Urinary bladder (tissue), 4 donors: ENCODE data around the gene PDE4D. TPM values are rescaled to one million over a fixed set of nuclear protein-coding genes. Genes with fewer than 3 reads are reported as not detected.
"Not testable (repeated sequence)": the region's sequence is repeated elsewhere in the genome, so short reads cannot be mapped to it uniquely, and the experiment has no call there.

ENCODE experiments used
- DNase-seq: peaks from one replicate; pipeline ENCODE4 v3.0.0-alpha.2; 2015; ENCODE audit errors: extremely low spot score
- H3K27ac ChIP-seq: one replicate; pipeline ENCODE4 v1.5.1; 2013; ENCODE audit warnings: low read depth, mild to moderate bottlenecking, moderate library complexity
- H3K36me3 ChIP-seq: one replicate; pipeline ENCODE4 v1.6.1; 2013; ENCODE audit warnings: mild to moderate bottlenecking, moderate library complexity; ENCODE audit not compliant: insufficient read depth
- H3K4me1 ChIP-seq: one replicate; pipeline ENCODE4 v1.6.1; 2013; ENCODE audit warnings: mild to moderate bottlenecking, moderate library complexity; ENCODE audit not compliant: insufficient read depth
- H3K4me3 ChIP-seq: one replicate; pipeline ENCODE4 v1.5.1; 2013; ENCODE audit warnings: low read depth, low read length
- WGBS: extraction: QIAGEN DNeasy Blood & Tissue Kit; methylation state at CpG from one replicate; pipeline ENCODE4 v1.1.7; 2013; 5-methylcytosine and 5-hydroxymethylcytosine counted together
- polyA plus RNA-seq: library from polyadenylated mRNA; stranded (reverse); fragments of 200-250 nt; gene quantifications from one replicate; pipeline ENCODE4 v1.2.3, GENCODE V29; 2013
- total RNA-seq: library from RNA; depleted of rRNA; stranded (reverse); fragments of >200 nt; gene quantifications from one replicate; pipeline ENCODE4 v1.2.3, GENCODE V29; 2014
- donor health status: healthy with polysubstance abuse.
- donor health status: healthy.

Gene PDE4D
- total and polyA plus RNA-seq, 2 donors: 27.3 to 253 TPM

DNA sequence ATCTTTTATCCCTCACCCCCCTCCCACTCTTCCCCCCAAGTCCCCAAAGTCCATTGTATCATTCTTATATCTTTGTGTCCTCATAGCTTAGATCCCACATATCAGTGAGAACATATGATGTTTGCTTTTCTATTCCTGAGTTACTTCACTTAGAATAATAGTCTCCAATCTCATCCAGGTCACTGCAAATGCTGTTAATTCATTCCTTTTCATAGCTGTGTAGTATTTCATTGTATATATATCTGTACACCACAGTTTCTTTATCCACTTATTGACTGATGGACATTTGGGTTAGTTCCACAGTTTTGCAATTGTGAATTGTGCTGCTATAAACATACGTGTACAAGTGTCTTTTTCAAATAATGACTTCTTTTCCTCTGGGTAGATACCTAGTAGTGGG lies 591.0 kb downstream of the PDE4D start:
- not testable (repeated sequence) for H3K4me1 ChIP-seq, H3K36me3 ChIP-seq, H3K4me3 ChIP-seq, H3K27ac ChIP-seq, DNase-seq
- WGBS: 91% methylated on average over 1 of the region's 1 CpG

DNA sequence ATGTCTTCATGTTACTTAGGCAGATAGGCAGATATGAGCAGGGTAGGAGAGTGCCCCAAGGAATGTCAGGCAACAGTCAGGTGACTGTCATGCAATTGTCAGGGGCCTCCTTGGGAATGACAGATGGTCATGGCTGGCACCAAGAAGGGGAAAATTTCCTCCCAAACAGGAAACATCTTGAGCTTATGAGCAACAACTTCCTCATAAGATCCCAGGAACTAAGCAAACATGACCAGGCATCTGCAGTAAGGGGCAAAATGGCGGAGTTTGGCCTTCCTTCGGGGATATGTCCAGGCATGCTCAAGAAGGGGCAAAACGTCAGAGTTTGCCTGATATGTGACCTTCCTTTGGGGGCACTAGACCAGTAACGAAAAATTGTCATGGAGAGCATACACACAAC lies 591.8 kb downstream of the PDE4D start:
- Histone ChIP-seq H3K27ac (no peak overlapping the region), H3K4me1 (no peaks in the 10 kb centered on the region), H3K36me3 (no peaks in the 10 kb centered on the region), H3K4me3 (no peak overlapping the region)
- no peak for DNase-seq
- WGBS: 87% methylated on average over 4 of the region's 4 CpGs

DNA sequence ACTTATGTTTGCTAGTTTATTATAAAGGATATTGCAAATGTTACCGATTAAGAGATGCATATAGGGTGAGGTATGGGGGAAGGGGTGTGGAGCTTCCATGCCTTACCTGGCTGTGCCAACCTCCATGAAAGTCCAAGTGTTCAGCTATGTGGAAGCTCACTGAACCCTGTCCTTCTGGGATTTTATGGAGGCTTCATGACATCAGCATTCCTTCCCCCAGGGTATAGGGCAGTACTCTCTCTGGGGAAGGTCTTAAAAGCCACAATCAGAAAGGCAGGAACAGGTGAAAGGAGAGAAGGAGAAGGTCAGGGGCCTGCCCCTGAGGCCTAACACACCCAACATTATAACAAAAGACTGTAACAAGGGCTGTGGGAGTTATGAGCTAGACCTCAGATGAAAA lies 592.6 kb downstream of the PDE4D start:
- no peak overlapping the region for H3K27ac ChIP-seq
- no peaks in the 10 kb centered on the region for H3K4me1 ChIP-seq
- DNase-seq: no peak
- H3K36me3 ChIP-seq: no peaks in the 10 kb centered on the region
- 95% methylated on average over 1 of the region's 1 CpG for WGBS
- H3K4me3 ChIP-seq: no peak overlapping the region

DNA sequence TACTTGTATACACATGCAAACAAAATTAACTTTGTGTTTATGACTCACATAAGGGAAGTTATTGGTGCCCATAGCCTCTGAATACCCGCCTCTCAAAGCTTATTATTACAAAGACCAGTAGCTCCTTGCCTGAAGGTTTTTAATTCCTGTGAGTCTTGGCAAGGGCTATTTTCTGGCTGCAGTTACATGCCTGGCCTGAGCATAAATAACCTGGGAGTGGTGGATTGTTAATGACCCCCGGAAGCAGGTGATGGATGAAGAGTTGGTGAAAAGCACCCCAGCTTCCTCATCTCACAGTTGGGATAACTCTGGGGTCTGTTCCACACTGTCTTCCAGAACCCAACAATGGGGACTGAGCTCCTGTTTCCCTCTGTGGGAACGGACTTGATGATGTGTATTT lies 594.5 kb downstream of the PDE4D start:
- H3K27ac ChIP-seq: no peak overlapping the region
- no peak for DNase-seq
- no peaks in the 10 kb centered on the region for H3K4me1 ChIP-seq
- 40% methylated on average over 3 of the region's 3 CpGs for WGBS
- H3K4me3 ChIP-seq: no peak overlapping the region
- H3K36me3 ChIP-seq: no peaks in the 10 kb centered on the region

DNA sequence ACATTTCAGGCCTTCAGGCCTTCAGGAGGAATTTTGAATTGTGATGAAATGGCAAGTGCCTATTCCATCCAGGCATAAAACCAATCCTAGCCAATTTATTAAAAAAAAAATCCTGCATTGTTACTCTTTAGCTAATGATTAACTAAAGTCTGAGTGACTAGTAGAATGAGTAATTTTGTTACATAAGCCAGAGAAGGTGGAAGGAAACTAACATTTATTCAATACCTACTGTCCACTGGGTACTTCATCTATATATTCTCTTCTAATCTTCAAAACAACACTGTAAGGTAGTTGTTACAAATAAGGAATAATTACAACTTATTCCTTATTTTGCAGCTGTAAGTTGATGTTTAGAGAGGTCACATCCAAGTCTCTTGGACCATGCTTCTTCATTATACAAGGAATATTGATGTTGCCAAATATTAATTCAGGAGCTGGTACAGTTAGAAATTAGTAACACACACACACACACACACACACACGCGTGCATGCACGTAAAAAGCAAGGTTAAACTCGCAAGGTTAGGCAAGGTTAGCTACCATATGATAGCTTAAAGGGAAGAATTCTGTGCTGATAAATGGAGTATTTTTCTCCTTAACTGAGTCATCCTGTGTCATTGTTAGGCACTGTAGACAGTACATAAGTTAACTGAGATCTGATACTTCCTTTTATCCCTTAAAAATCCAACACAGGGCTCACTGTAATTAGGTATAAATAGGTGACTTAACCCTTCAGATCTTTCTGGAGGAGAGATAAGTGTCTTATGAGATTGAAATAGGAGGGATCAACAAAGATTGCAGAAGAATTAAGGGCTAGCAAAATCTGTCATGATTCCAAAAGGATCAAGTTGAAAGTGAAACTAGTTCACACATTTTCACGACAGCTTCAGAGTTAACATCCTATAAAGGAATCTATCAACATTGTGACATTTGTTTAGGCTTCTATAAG lies 596.9 kb downstream of the PDE4D start:
- DNase-seq: no peak
- Histone ChIP-seq H3K36me3 (no peaks in the 10 kb centered on the region), H3K4me1 (no peaks in the 10 kb centered on the region), H3K4me3 (peak overlapping the region; percentile 25), H3K27ac (no peak overlapping the region)
- WGBS: 20% methylated on average over 5 of the region's 5 CpGs

DNA sequence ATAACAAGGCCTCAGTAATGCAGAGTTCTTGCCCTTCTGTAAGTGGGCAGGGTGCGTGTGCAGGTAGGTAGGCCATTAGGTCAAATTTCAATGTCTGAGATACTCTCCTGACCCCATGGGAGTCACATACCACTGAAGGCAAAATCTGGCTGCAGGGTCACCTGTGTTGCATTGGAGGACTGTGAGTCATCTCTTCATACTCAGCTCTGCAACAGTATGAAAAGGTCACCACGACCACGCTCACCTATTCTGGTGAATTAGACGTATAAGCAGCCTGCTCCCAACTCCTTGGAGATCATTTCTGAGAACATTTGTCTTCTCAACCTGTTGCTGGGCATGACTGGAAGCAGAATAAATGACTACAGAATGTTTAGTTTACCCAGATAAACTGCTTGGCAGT lies 599.8 kb downstream of the PDE4D start:
- Histone ChIP-seq H3K36me3 (no peaks in the 10 kb centered on the region), H3K4me1 (no peaks in the 10 kb centered on the region), H3K27ac (no peak overlapping the region), H3K4me3 (no peak overlapping the region)
- no peak for DNase-seq
- 75% methylated on average over 4 of the region's 4 CpGs for WGBS

DNA sequence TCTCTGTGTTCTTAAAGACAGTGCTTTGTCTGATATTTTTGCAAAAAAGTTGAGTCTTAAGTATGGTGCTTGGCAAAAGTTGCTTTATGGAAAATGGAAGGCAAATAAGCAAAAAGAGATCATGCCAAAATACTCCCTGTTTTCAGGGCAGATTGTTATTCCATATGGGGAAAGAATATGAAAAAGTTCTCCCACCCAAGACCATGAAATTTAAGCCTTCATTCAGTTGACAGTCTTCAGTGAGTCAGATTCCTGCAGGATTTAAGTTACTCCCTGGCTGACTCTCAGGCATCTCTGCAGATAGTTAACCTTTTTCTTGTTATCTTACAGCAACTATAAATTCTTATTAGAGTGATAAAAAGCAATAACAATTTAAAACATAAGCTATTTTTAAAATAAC lies 601.6 kb downstream of the PDE4D start:
- Histone ChIP-seq H3K27ac (no peak overlapping the region), H3K36me3 (no peaks in the 10 kb centered on the region), H3K4me1 (no peaks in the 10 kb centered on the region), H3K4me3 (no peak overlapping the region)
- no peak for DNase-seq

DNA sequence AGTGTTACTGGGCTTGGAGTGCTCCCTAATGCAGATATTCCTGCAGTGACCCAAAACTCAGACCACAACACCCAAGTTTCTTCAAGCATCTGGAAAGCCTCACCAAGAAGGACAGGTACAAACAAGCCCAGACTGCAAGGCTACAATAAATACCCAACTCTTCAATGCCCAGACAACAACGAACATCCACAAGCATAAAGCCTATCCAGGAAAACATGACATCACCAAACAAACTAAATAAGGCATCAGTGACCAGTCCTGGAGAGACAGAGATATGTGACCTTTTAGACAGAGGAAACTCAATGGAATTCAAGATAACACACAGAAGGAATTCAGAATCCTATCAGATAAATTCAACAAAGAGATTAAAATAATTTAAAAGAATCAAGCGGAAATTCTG lies 605.6 kb downstream of the PDE4D start:
- no peak for DNase-seq
- Histone ChIP-seq H3K4me1 (no peaks in the 10 kb centered on the region), H3K36me3 (no peaks in the 10 kb centered on the region), H3K27ac (no peak overlapping the region), H3K4me3 (no peak overlapping the region)
- 53% methylated on average over 2 of the region's 2 CpGs for WGBS

DNA sequence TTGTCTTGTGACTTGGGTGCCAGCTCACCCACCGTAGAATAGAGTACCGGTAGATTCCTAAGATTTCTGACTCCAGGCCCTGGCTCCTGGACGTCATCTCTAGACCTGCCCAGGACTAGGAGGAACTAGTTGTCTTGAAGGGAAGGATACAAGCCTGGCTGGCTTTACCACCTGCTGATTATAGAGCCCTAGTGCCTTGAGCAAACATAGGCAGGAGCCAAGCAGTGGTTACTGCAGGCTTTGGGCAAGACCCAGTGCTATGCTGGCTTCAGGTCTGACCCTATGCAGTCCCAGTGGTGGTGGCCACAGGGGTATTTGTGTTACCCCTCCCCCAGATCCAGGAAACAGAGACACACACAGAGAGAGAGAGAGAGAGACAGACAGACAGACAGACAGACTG lies 606.2 kb downstream of the PDE4D start:
- Histone ChIP-seq H3K4me3 (no peak overlapping the region), H3K4me1 (no peaks in the 10 kb centered on the region), H3K36me3 (no peaks in the 10 kb centered on the region), H3K27ac (no peak overlapping the region)
- 82% methylated on average over 3 of the region's 3 CpGs for WGBS
- DNase-seq: no peak

DNA sequence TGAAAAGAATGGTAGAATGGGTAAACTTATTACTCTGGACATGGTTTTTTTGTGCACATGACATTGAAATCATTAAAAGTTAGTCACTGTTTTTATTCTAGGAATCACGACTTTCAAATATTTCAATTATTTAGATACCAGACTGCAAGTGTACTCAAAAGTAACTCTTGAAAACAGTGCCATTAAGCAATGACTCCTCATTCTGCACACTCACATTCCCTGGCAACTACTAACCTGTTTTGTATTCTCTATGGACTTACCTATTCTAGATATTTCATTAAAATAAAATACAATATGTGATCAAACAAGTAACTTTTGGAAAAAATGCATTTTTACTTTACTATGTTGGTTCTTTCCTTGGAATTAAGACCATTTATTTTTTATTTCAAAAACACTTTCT lies 607.0 kb downstream of the PDE4D start:
- Histone ChIP-seq H3K4me1 (no peaks in the 10 kb centered on the region), H3K27ac (no peak overlapping the region), H3K36me3 (no peaks in the 10 kb centered on the region), H3K4me3 (no peak overlapping the region)
- 71% methylated on average over 1 of the region's 1 CpG for WGBS
- DNase-seq: no peak

DNA sequence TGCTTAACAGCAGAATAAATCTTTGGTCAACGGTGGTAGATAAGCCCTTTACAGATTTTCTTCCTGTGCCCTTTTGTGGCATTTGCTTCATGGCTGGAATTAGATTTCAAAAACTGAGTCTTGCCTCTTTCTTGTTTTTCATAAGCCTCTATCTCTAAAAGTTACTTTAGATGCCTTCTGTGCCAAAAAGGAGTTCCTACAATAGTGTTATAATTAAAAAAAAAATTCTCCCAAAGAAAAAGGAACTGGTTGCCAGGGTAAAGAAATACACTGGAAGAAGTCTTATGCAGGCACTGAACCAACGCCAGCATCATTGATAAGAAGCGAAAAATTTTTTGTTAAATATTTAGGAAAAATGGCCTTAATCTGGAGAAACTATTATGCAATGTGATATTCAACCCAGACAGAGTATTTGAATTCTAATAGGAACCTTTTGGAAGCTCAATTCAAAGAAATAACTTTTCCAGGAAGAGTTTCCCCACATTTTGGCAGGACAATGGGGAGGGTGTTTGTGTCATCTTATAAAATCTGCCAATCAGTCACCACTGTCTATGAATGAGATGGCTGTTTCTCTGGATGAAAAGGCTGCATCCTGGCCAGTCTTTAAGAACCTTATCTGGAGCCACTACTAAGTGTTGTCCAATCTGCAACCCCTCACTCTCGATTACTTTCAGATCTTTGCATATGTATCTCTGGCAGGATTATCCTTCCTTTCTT lies 608.1 kb downstream of the PDE4D start:
- H3K4me1 ChIP-seq: no peaks in the 10 kb centered on the region
- DNase-seq: no peak
- WGBS: 63% methylated on average over 4 of the region's 4 CpGs
- H3K27ac ChIP-seq: no peak overlapping the region
- H3K36me3 ChIP-seq: no peaks in the 10 kb centered on the region
- H3K4me3 ChIP-seq: no peak overlapping the region

DNA sequence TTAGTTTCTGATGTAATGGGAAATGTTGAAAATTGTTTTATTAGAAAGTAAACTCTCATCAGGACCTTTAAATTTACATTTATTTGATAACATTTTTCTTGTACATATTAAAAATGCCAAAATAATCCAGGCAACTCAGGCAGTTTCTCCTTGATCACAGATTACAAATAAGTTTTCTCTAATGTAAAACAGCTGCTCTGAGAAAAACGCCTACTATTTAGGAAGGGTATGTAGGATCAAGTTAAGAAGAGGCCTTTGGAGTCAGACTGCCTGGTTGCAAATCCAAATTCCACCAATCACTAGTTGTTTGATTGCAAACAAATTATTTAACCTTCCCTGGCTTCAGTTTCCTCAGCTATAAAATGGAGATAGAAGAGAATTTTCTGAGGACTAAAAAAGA lies 610.8 kb downstream of the PDE4D start:
- no peak for DNase-seq
- no peak overlapping the region for H3K4me3 ChIP-seq
- WGBS: 42% methylated on average over 1 of the region's 1 CpG
- H3K4me1 ChIP-seq: no peaks in the 10 kb centered on the region
- H3K36me3 ChIP-seq: no peaks in the 10 kb centered on the region
- no peak overlapping the region for H3K27ac ChIP-seq

DNA sequence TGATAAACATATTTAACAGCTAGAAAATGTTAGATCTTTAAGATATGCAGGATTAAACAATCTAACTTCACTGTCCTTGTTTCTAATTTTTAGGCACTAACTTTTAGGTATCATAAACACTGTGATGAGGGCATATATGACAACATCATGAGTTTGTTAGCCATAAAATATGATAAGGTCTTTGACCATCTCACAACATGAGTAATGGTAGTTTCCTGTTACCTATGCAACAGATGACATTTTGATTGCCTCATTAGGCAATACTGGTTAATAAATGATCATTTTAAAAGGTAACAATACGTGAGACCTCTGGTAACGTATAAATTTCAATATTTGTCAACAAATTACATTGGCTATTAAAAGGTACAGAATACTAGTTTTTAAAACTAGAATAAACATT lies 613.5 kb downstream of the PDE4D start:
- Histone ChIP-seq H3K4me3 (no peak overlapping the region), H3K4me1 (no peaks in the 10 kb centered on the region), H3K36me3 (no peaks in the 10 kb centered on the region), H3K27ac (no peak overlapping the region)
- DNase-seq: no peak
- 94% methylated on average over 2 of the region's 2 CpGs for WGBS

DNA sequence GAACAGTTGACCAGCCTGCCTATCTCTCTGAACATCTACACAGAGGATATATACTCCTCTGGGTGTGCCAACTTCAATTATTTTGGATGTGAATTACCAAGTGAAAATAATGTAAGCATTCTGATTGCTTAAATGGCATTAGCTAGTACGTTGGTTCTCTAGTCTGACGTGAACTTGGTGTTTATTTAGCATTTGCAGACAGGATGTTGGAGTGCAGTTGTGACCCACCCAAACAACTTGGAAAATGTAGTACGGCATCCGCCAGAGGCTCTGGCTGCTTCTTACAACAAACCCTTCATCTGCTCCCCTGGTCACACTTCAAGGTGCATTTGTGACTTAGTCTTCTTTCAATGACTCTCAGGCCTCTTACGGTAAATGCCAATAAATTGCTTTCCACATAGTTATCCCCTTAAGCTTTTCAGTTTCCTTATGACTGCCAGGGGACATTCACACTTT lies 616.6 kb downstream of the PDE4D start:
- H3K4me1 ChIP-seq: no peaks in the 10 kb centered on the region
- no peak overlapping the region for H3K27ac ChIP-seq
- DNase-seq: no peak
- no peak overlapping the region for H3K4me3 ChIP-seq
- WGBS: 20% methylated on average over 5 of the region's 5 CpGs
- no peaks in the 10 kb centered on the region for H3K36me3 ChIP-seq
